IMR-90 (cell line): ENCODE data around the gene FAM193B. TPM values are rescaled to one million over a fixed set of nuclear protein-coding genes. Genes with fewer than 3 reads are reported as not detected.

ENCODE experiments used
- NFE2L2 ChIP-seq: fragments of 150-350 bp; IDR thresholded peaks from 2 replicates; pipeline ENCODE4 v1.6.1; 2016; ENCODE audit warnings: low read depth, mild to moderate bottlenecking, low read length
- RAD21 ChIP-seq: IDR thresholded peaks from 2 replicates; pipeline ENCODE4 v1.6.1; 2012; ENCODE audit warnings: low read length, improper control_type of control experiment
- RCOR1 ChIP-seq: IDR thresholded peaks from 2 replicates; pipeline ENCODE4 v1.6.1; 2012; ENCODE audit warnings: mild to moderate bottlenecking, low read length, improper control_type of control experiment; ENCODE audit not compliant: insufficient replicate concordance
- SMC3 ChIP-seq: fragments of 150-350 bp; IDR thresholded peaks from 2 replicates; pipeline ENCODE4 v1.6.1; 2016; ENCODE audit warnings: low read depth, mild to moderate bottlenecking, antibody characterized with exemption, low read length, moderate library complexity
- polyA plus RNA-seq, 3 experiments: library from polyadenylated mRNA; depleted of rRNA; stranded (reverse); fragments of >200 nt; gene quantifications; 2 replicates each; pipeline ENCODE4 v1.2.3, GENCODE V29; 2012; ENCODE audit warnings: low replicate concordance in 1 of 3
- total RNA-seq: library from RNA; depleted of rRNA; stranded (reverse); fragments of >200 nt; gene quantifications from 2 replicates; pipeline ENCODE4 v1.2.3, GENCODE V29; 2012

FAM193B gene
- total and polyA plus RNA-seq, 2 of the 4 experiments (the other 2 are of a cell fraction): 9.5 to 52.2 TPM

DNA sequence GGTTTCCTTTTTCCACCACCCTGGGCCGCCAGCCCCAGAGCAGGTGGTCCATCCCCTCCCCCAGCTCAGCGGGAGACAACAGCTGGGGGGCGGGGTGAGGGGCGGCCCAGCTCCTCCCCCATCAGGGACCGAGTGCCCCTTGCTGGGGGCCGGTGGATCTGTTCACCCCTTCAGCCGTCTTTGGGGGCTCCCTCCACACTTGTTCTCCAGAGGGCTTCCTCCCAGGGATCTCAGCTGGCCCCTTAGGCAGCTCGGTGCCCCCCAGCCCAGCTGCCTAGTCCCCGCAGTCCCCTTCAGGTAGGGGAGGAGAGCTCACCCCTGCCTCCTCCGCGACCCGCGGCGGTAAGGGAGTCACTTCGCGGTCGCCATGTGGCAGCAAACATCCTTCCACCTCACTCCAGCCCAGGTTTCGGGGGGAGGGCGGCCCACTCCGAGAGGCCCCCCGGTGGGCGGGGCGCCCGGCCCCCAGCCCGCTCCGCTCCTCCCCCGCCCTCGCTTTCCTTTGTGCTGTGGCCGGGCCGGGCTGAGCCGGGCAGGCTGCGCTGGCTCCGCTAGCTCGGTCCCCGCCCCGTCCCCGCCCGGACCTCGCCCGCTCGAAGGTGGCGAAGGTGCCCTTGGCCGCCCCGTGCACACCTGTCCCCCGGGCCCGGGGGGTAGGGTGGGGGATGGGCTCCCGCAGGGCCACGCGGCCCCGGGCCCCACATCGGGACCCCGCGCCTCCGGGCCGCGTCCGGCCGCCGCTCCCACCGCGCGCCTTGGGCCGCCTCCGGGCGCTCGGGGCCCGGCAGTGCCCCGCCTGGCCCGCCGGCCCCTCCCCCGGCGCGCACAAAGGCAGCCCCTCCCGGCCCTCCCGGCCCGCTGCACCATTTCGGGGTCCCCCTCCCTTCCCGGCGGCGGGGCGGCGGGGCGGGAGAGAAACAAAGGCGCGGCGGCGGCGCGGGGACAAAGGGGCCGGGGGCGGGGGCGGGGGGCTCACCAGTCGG lies 81.6 kb downstream of the FAM193B start (continued):
- TF ChIP-seq SMC3 (no peak), RCOR1 (no peak), RAD21 (no peak), NFE2L2 (no peak)
